Vagina (tissue), 2 donors: ENCODE data around the gene KCNN1. TPM values are rescaled to one million over a fixed set of nuclear protein-coding genes. Genes with fewer than 3 reads are reported as not detected.

Experiments
- DNase-seq, 2 donors: peaks; one replicate each; pipeline ENCODE4 v3.0.0-alpha.2; 2017; ENCODE audit errors: extremely low spot score in 2 of 2
- H3K27ac ChIP-seq: fragments of 200-600 bp; sonication (generic); one replicate; pipeline ENCODE4 v1.5.1; 2019
- H3K27me3 ChIP-seq: fragments of 200-600 bp; sonication (generic); one replicate; pipeline ENCODE4 v1.5.1; 2019
- H3K36me3 ChIP-seq, 2 donors: fragments of 200-600 bp; sonication (generic); one replicate each; pipeline ENCODE4 v1.5.1; 2017 to 2019
- H3K4me1 ChIP-seq: fragments of 200-600 bp; sonication (generic); one replicate; pipeline ENCODE4 v1.5.1; 2019
- H3K4me3 ChIP-seq, 2 donors: fragments of 200-600 bp; sonication (generic); 1 replicate in 1 of 2; 2 replicates in 1 of 2; pipeline ENCODE4 v1.5.1; 2016 to 2019
- H3K9me3 ChIP-seq: fragments of 200-600 bp; sonication (generic); one replicate; pipeline ENCODE4 v1.5.1; 2019
- CTCF ChIP-seq, 3 experiments: fragments of 450-650 bp in 2 of 3; fragments of 200-600 bp in 1 of 3; sonication (generic) in 1 of 3; IDR thresholded peaks; one replicate each; pipeline ENCODE4 v1.5.1; 2017 to 2019; ENCODE audit warnings: antibody characterized with exemption in 3 of 3, mild to moderate bottlenecking in 2 of 3, moderate library complexity in 2 of 3
- POLR2A ChIP-seq, 2 donors: fragments of 450-650 bp; IDR thresholded peaks; one replicate each; pipeline ENCODE4 v1.6.1; 2017; ENCODE audit warnings: antibody characterized with exemption in 2 of 2, mild to moderate bottlenecking in 2 of 2, moderate library complexity in 2 of 2
- POLR2AphosphoS5 ChIP-seq, 2 donors: sonication (generic); formaldehyde crosslinking; IDR thresholded peaks; one replicate each; pipeline ENCODE4 v1.9.0; 2017; ENCODE audit warnings: antibody characterized with exemption in 2 of 2, mild to moderate bottlenecking in 2 of 2, low read depth in 1 of 2; ENCODE audit not compliant: insufficient read depth in 1 of 2
- intact Hi-C: fragments of 100-400 bp; cut with DNase I; formaldehyde crosslinking; loops from one replicate; pipeline ENCODE4 v1.15.1; 2023
- total RNA-seq: library from RNA; depleted of rRNA; stranded (reverse); fragments of >200 nt; gene quantifications from one replicate; pipeline ENCODE4 v1.2.3, GENCODE V29; 2016

KCNN1 gene
- total RNA-seq, 1 donor from 2014 or later: 1.5 TPM

- no peak overlapping the region for H3K27ac ChIP-seq
- H3K4me3 ChIP-seq: no peak overlapping the region
- intact Hi-C loops: no loop called here
- H3K36me3 ChIP-seq: no peaks in the 10 kb centered on the region
- no peaks in the 10 kb centered on the region for H3K9me3 ChIP-seq
- TF ChIP-seq CTCF (IDR thresholded peaks at IDR 0.05): no peak
- no peak for TF ChIP-seq POLR2A (IDR thresholded peaks at IDR 0.05)
- TF ChIP-seq POLR2AphosphoS5 (IDR thresholded peaks at IDR 0.05; ENCODE audit: insufficient read depth in 1 of 2, low read depth in 1 of 2): no peak
- DNase-seq: no peak
- no peaks in the 10 kb centered on the region for H3K4me1 ChIP-seq
- H3K27me3 ChIP-seq: no peaks in the 10 kb centered on the region
Observed at GRCh38 chr19:17969096-17969792, 2.3 kb downstream of the KCNN1 start.

- Histone ChIP-seq H3K4me3 (no peak overlapping the region), H3K9me3 (no peaks in the 10 kb centered on the region), H3K27me3 (no peaks in the 10 kb centered on the region), H3K27ac (no peak overlapping the region), H3K36me3 (no peaks in the 10 kb centered on the region), H3K4me1 (no peaks in the 10 kb centered on the region)
- DNase-seq: no peak
- TF ChIP-seq POLR2A (IDR thresholded peaks at IDR 0.05) (no peak), CTCF (IDR thresholded peaks at IDR 0.05) (no peak), POLR2AphosphoS5 (IDR thresholded peaks at IDR 0.05; ENCODE audit: insufficient read depth in 1 of 2, low read depth in 1 of 2) (no peak)
- intact Hi-C loops: no loop called here
Observed at GRCh38 chr19:17972230-17972629, 5.3 kb downstream of the KCNN1 start.

GRCh38 chr19:17973759-17974158 lies 6.9 kb downstream of the KCNN1 start:
- H3K36me3 ChIP-seq: no peaks in the 10 kb centered on the region
- no peaks in the 10 kb centered on the region for H3K27me3 ChIP-seq
- DNase-seq: no peak
- H3K4me1 ChIP-seq: no peaks in the 10 kb centered on the region
- no peak overlapping the region for H3K4me3 ChIP-seq
- no peak for TF ChIP-seq POLR2AphosphoS5 (IDR thresholded peaks at IDR 0.05; ENCODE audit: insufficient read depth in 1 of 2, low read depth in 1 of 2)
- no peak for TF ChIP-seq CTCF (IDR thresholded peaks at IDR 0.05)
- no peak for TF ChIP-seq POLR2A (IDR thresholded peaks at IDR 0.05)
- no peak overlapping the region for H3K27ac ChIP-seq
- intact Hi-C loops: no loop called here
- H3K9me3 ChIP-seq: no peaks in the 10 kb centered on the region

GRCh38 chr19:17974551-17974950 lies 7.6 kb downstream of the KCNN1 start:
- Histone ChIP-seq H3K4me3 (no peak overlapping the region), H3K27ac (no peak overlapping the region), H3K4me1 (no peaks in the 10 kb centered on the region), H3K27me3 (no peaks in the 10 kb centered on the region), H3K36me3 (no peaks in the 10 kb centered on the region), H3K9me3 (no peaks in the 10 kb centered on the region)
- DNase-seq: no peak
- intact Hi-C loops: no loop called here
- no peak for TF ChIP-seq POLR2A (IDR thresholded peaks at IDR 0.05)
- TF ChIP-seq CTCF (IDR thresholded peaks at IDR 0.05): no peak
- no peak for TF ChIP-seq POLR2AphosphoS5 (IDR thresholded peaks at IDR 0.05; ENCODE audit: insufficient read depth in 1 of 2, low read depth in 1 of 2)

GRCh38 chr19:17975032-17975431 lies 8.1 kb downstream of the KCNN1 start:
- TF ChIP-seq POLR2AphosphoS5 (IDR thresholded peaks at IDR 0.05; ENCODE audit: insufficient read depth in 1 of 2, low read depth in 1 of 2) (no peak), CTCF (IDR thresholded peaks at IDR 0.05) (no peak), POLR2A (IDR thresholded peaks at IDR 0.05) (no peak)
- DNase-seq: no peak
- intact Hi-C loops: no loop called here
- Histone ChIP-seq H3K4me1 (no peaks in the 10 kb centered on the region), H3K4me3 (no peak overlapping the region), H3K36me3 (no peaks in the 10 kb centered on the region), H3K27ac (no peak overlapping the region), H3K27me3 (no peaks in the 10 kb centered on the region), H3K9me3 (no peaks in the 10 kb centered on the region)
